SK-N-MC (cell line): ENCODE measurements around the gene PXDC1.

Experiments
- EZH2 ChIP-seq: fragments of 200-600 bp; sonication (generic); IDR thresholded peaks from one replicate; pipeline ENCODE4 v1.6.1; 2017; ENCODE audit warnings: antibody characterized with exemption
- FOXP2 ChIP-seq: optimal IDR thresholded peaks from 2 replicates; pipeline ENCODE3; 2011; ENCODE audit warnings: mild to moderate bottlenecking, moderate library complexity; ENCODE audit not compliant: insufficient read depth; ENCODE audit errors: extremely low read length, control extremely low read depth
- POLR2AphosphoS5 ChIP-seq: IDR thresholded peaks from 2 replicates; pipeline ENCODE4 v1.6.1; 2012; ENCODE audit warnings: mild to moderate bottlenecking, low read depth, low read length, borderline replicate concordance

GRCh38 chr6:3732345-3733141 lies 19.0 kb downstream of the PXDC1 start:
- TF ChIP-seq POLR2AphosphoS5 (no peak), EZH2 (no peak), FOXP2 (no peak)
